ENCODE data around the gene PCK2. TPM values are rescaled to one million over a fixed set of nuclear protein-coding genes. Genes with fewer than 3 reads are reported as not detected.

Gene PCK2
- total RNA-seq, 1 donor from 2014 or later = 64.2 TPM

GRCh38 chr14:24130380-24130716 lies 36.2 kb downstream of the PCK2 start, which contains the start of gene FITM1:
Gene FITM1 (plus strand): TSS chr14:24130659. CDS start chr14:24131564, 905 bp downstream.
- intact Hi-C loops (cut with micrococcal nuclease) = no loop called here
- no peak for DNase-seq
- Mint-ChIP-seq H3K4me3 (no peak within 1 kb of the TSS), H3K27ac (no peak within 1 kb of the TSS), H3K36me3 (ENCODE audit: low read depth) (peaks cover 8% of the 10 kb centered on the region), H3K27me3 (no peaks in the 10 kb centered on the region), H3K9me3 (no peaks in the 10 kb centered on the region), H3K4me1 (peaks cover 16% of the 10 kb centered on the region)

GRCh38 chr14:24130717-24131548 lies 36.8 kb downstream of the PCK2 start:
- no peaks in the 10 kb centered on the region for H3K9me3 Mint-ChIP-seq
- no peak for DNase-seq
- H3K27me3 Mint-ChIP-seq = no peaks in the 10 kb centered on the region
- H3K4me1 Mint-ChIP-seq = peaks cover 19% of the 10 kb centered on the region
- no peak overlapping the region for H3K4me3 Mint-ChIP-seq
- intact Hi-C loops (cut with micrococcal nuclease) = no loop called here
- no peak overlapping the region for H3K27ac Mint-ChIP-seq
- H3K36me3 Mint-ChIP-seq (ENCODE audit: low read depth) = peaks cover 8% of the 10 kb centered on the region

GRCh38 chr14:24131549-24131966 lies 37.4 kb downstream of the PCK2 start:
- intact Hi-C loops (cut with micrococcal nuclease) = no loop called here
- DNase-seq = no peak
- H3K4me3 Mint-ChIP-seq = no peak overlapping the region
- peaks cover 21% of the 10 kb centered on the region for H3K4me1 Mint-ChIP-seq
- peak overlapping the region; percentile 19 for H3K27ac Mint-ChIP-seq
- H3K36me3 Mint-ChIP-seq (ENCODE audit: low read depth) = peaks cover 10% of the 10 kb centered on the region
- H3K9me3 Mint-ChIP-seq = no peaks in the 10 kb centered on the region
- no peaks in the 10 kb centered on the region for H3K27me3 Mint-ChIP-seq

GRCh38 chr14:24132061-24132685 lies 38.1 kb downstream of the PCK2 start:
- H3K9me3 Mint-ChIP-seq = no peaks in the 10 kb centered on the region
- H3K27me3 Mint-ChIP-seq = no peaks in the 10 kb centered on the region
- intact Hi-C loops (cut with micrococcal nuclease) = no loop called here
- peak overlapping the region; percentile 50 for H3K27ac Mint-ChIP-seq
- peaks cover 16% of the 10 kb centered on the region for H3K36me3 Mint-ChIP-seq (ENCODE audit: low read depth)
- H3K4me1 Mint-ChIP-seq = peaks cover 28% of the 10 kb centered on the region
- peak overlapping the region; percentile 24 for H3K4me3 Mint-ChIP-seq
- DNase-seq = no peak

- H3K4me3 Mint-ChIP-seq = no peak overlapping the region
- H3K4me1 Mint-ChIP-seq = peaks cover 30% of the 10 kb centered on the region
- peak overlapping the region; percentile 50 for H3K27ac Mint-ChIP-seq
Observed at GRCh38 chr14:24132976-24133375, 38.9 kb downstream of the PCK2 start.

GRCh38 chr14:24133735-24134134 lies 39.6 kb downstream of the PCK2 start:
- Mint-ChIP-seq H3K4me3 (no peak overlapping the region), H3K9me3 (no peaks in the 10 kb centered on the region), H3K27me3 (no peaks in the 10 kb centered on the region), H3K27ac (no peak overlapping the region), H3K4me1 (peaks cover 36% of the 10 kb centered on the region), H3K36me3 (ENCODE audit: low read depth) (peaks cover 30% of the 10 kb centered on the region)
- intact Hi-C loops (cut with micrococcal nuclease) = no loop called here
- DNase-seq = no peak

More at GRCh38 chr14:24132976-24133375, 38.9 kb downstream of the PCK2 start:
- intact Hi-C loops (cut with micrococcal nuclease) = no loop called here
- no peak for DNase-seq
- Mint-ChIP-seq H3K9me3 (no peaks in the 10 kb centered on the region), H3K27me3 (no peaks in the 10 kb centered on the region), H3K36me3 (ENCODE audit: low read depth) (peaks cover 22% of the 10 kb centered on the region)

GRCh38 chr14:24135584-24135833 lies 41.4 kb downstream of the PCK2 start:
- no peaks in the 10 kb centered on the region for H3K27me3 Mint-ChIP-seq
- H3K9me3 Mint-ChIP-seq = no peaks in the 10 kb centered on the region
- intact Hi-C loops (cut with micrococcal nuclease) = no loop called here
- H3K36me3 Mint-ChIP-seq (ENCODE audit: low read depth) = peaks cover 45% of the 10 kb centered on the region
- peaks cover 49% of the 10 kb centered on the region for H3K4me1 Mint-ChIP-seq
- DNase-seq = no peak
- peak overlapping the region; percentile 94 for H3K4me3 Mint-ChIP-seq
- peak overlapping the region; percentile 93 for H3K27ac Mint-ChIP-seq

GRCh38 chr14:24135834-24136683 lies 41.9 kb downstream of the PCK2 start, which contains the start of gene PSME1:
Gene PSME1 (plus strand): TSS chr14:24136194. CDS start chr14:24136263, 69 bp downstream.
- Mint-ChIP-seq H3K27ac (peak within 1 kb of the TSS; percentile 93), H3K4me3 (peak within 1 kb of the TSS; percentile 94), H3K9me3 (no peaks in the 10 kb centered on the region), H3K36me3 (ENCODE audit: low read depth) (peaks cover 47% of the 10 kb centered on the region), H3K4me1 (peaks cover 49% of the 10 kb centered on the region), H3K27me3 (no peaks in the 10 kb centered on the region)
- intact Hi-C loops (cut with micrococcal nuclease) = loop anchor here (1.0 kb wide), 4 partner anchors 10 to 77 kb away; partner anchors contain the start of genes CHMP4A, DCAF11, IRF9 and NRL
- DNase-seq = peak; percentile 98

- no peak for DNase-seq
- Mint-ChIP-seq H3K9me3 (no peaks in the 10 kb centered on the region), H3K4me1 (peaks cover 49% of the 10 kb centered on the region), H3K4me3 (peak overlapping the region; percentile 94), H3K27me3 (no peaks in the 10 kb centered on the region), H3K36me3 (ENCODE audit: low read depth) (peaks cover 50% of the 10 kb centered on the region), H3K27ac (peak overlapping the region; percentile 90)
- intact Hi-C loops (cut with micrococcal nuclease) = loop anchor here (1.0 kb wide), 4 partner anchors 9 to 76 kb away; partner anchors contain the start of genes CHMP4A, DCAF11, IRF9 and NRL
Observed at GRCh38 chr14:24136684-24137528, 42.8 kb downstream of the PCK2 start.

- intact Hi-C loops (cut with micrococcal nuclease) = no loop called here
- Mint-ChIP-seq H3K4me3 (peak overlapping the region; percentile 94), H3K36me3 (ENCODE audit: low read depth) (peaks cover 50% of the 10 kb centered on the region), H3K27me3 (no peaks in the 10 kb centered on the region), H3K9me3 (no peaks in the 10 kb centered on the region), H3K4me1 (peaks cover 48% of the 10 kb centered on the region), H3K27ac (peak overlapping the region; percentile 30)
- no peak for DNase-seq
Observed at GRCh38 chr14:24137529-24138395, 43.7 kb downstream of the PCK2 start.

- peaks cover 53% of the 10 kb centered on the region for H3K4me1 Mint-ChIP-seq
- peak overlapping the region; percentile 94 for H3K4me3 Mint-ChIP-seq
- H3K9me3 Mint-ChIP-seq = no peaks in the 10 kb centered on the region
- peak overlapping the region; percentile 58 for H3K27ac Mint-ChIP-seq
- DNase-seq = no peak
- no peaks in the 10 kb centered on the region for H3K27me3 Mint-ChIP-seq
- peaks cover 59% of the 10 kb centered on the region for H3K36me3 Mint-ChIP-seq (ENCODE audit: low read depth)
- intact Hi-C loops (cut with micrococcal nuclease) = no loop called here
Observed at GRCh38 chr14:24138396-24139271, 44.5 kb downstream of the PCK2 start.

Measured in activated CD4-positive, alpha-beta T cell treated with anti-CD3 and anti-CD28 coated beads, Interleukin-2, amount 10 ng/mL, durations not matched to agents 24 days and 14 days (primary cell).